Ishikawa (cell line): ENCODE data around the gene PPARG.

Experiments
- CEBPB ChIP-seq: IDR thresholded peaks from 2 replicates; pipeline ENCODE4 v1.6.1; 2012
- CREB1 ChIP-seq: IDR thresholded peaks from 2 replicates; pipeline ENCODE4 v1.6.1; 2012; ENCODE audit warnings: low read depth
- EGR1 ChIP-seq: IDR thresholded peaks from 2 replicates; pipeline ENCODE4 v1.6.1; 2012
- EP300 ChIP-seq: IDR thresholded peaks from 2 replicates; pipeline ENCODE4 v1.6.1; 2012; ENCODE audit warnings: borderline replicate concordance
- FOXM1 ChIP-seq: IDR thresholded peaks from 2 replicates; pipeline ENCODE4 v1.6.1; 2012; ENCODE audit warnings: low read depth, borderline replicate concordance
- NFIC ChIP-seq: IDR thresholded peaks from 2 replicates; pipeline ENCODE4 v1.6.1; 2012
- RAD21 ChIP-seq: IDR thresholded peaks from 2 replicates; pipeline ENCODE4 v1.6.1; 2012; ENCODE audit warnings: low read depth
- TAF1 ChIP-seq: IDR thresholded peaks from 2 replicates; pipeline ENCODE4 v1.6.1; 2012; ENCODE audit warnings: low read depth, mild to moderate bottlenecking
- TCF12 ChIP-seq: IDR thresholded peaks from 2 replicates; pipeline ENCODE4 v1.6.1; 2012; ENCODE audit warnings: low read depth
- TEAD4 ChIP-seq: IDR thresholded peaks from 2 replicates; pipeline ENCODE4 v1.6.1; 2012
- YY1 ChIP-seq: IDR thresholded peaks from 2 replicates; pipeline ENCODE4 v1.6.1; 2012; ENCODE audit warnings: low read depth
- ZBTB7A ChIP-seq: IDR thresholded peaks from 2 replicates; pipeline ENCODE4 v1.6.1; 2012; ENCODE audit warnings: low read depth
- TF ChIP-seq, protein P1 (sequence below): IDR thresholded peaks from 2 replicates; pipeline ENCODE4 v1.6.1; 2012; ENCODE audit warnings: low read depth, mild to moderate bottlenecking
- TF ChIP-seq, protein P2 (sequence below): IDR thresholded peaks from 2 replicates; pipeline ENCODE4 v1.6.1; 2012

DNA sequence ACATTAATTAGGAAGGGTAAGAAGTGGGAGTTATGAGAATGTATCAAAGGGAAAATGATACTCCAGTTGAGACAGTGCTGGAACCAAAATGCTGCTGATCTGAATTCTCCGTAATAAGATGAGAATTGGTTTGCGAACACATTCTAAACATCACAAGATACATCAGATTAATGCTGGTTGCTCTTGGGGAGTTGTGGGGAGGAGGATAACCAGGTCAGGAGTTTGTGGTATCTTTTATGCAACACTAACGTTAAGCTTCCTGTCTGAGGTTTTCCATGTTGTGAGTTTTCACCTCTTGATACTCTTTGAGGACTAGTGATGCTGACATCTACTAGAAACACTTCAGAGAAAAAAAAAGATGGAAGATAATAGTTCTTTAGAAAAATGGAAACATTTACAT is 47.2 kb downstream of the PPARG start:
- TF ChIP-seq, protein P1, sequence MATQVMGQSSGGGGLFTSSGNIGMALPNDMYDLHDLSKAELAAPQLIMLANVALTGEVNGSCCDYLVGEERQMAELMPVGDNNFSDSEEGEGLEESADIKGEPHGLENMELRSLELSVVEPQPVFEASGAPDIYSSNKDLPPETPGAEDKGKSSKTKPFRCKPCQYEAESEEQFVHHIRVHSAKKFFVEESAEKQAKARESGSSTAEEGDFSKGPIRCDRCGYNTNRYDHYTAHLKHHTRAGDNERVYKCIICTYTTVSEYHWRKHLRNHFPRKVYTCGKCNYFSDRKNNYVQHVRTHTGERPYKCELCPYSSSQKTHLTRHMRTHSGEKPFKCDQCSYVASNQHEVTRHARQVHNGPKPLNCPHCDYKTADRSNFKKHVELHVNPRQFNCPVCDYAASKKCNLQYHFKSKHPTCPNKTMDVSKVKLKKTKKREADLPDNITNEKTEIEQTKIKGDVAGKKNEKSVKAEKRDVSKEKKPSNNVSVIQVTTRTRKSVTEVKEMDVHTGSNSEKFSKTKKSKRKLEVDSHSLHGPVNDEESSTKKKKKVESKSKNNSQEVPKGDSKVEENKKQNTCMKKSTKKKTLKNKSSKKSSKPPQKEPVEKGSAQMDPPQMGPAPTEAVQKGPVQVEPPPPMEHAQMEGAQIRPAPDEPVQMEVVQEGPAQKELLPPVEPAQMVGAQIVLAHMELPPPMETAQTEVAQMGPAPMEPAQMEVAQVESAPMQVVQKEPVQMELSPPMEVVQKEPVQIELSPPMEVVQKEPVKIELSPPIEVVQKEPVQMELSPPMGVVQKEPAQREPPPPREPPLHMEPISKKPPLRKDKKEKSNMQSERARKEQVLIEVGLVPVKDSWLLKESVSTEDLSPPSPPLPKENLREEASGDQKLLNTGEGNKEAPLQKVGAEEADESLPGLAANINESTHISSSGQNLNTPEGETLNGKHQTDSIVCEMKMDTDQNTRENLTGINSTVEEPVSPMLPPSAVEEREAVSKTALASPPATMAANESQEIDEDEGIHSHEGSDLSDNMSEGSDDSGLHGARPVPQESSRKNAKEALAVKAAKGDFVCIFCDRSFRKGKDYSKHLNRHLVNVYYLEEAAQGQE: no peak
- TF ChIP-seq YY1 (no peak), EP300 (no peak), NFIC (no peak), CEBPB (no peak), EGR1 (no peak), FOXM1 (no peak), TEAD4 (no peak), CREB1 (no peak), RAD21 (no peak), ZBTB7A (no peak), TAF1 (no peak), TCF12 (no peak)
- TF ChIP-seq, protein P2, sequence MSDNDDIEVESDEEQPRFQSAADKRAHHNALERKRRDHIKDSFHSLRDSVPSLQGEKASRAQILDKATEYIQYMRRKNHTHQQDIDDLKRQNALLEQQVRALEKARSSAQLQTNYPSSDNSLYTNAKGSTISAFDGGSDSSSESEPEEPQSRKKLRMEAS: no peak
